Midbrain (tissue), 1 donor: Measurements from ENCODE around the gene HOXD3.

Source experiments
- DNase-seq: peaks from one replicate; lab custom pipeline; 2025; lab: John Stamatoyannopoulos, UW

The HOXD3 gene

GRCh38 chr2:176132205-176133171 is 24.6 kb upstream of the HOXD3 start:
- DNase-seq = no peak

- DNase-seq = no peak
Observed at GRCh38 chr2:176133389-176133788, 23.7 kb upstream of the HOXD3 start.

GRCh38 chr2:176134035-176134434 is 23.1 kb upstream of the HOXD3 start:
- no peak for DNase-seq

- DNase-seq = no peak
Observed at GRCh38 chr2:176135035-176135440, 22.1 kb upstream of the HOXD3 start.

- no peak for DNase-seq
Observed at GRCh38 chr2:176136374-176137251, 20.5 kb upstream of the HOXD3 start.

- DNase-seq = no peak
Observed at GRCh38 chr2:176137252-176137580, 19.9 kb upstream of the HOXD3 start.

- DNase-seq = no peak
Observed at GRCh38 chr2:176137906-176138305, 19.2 kb upstream of the HOXD3 start.

GRCh38 chr2:176138526-176138922 is 18.6 kb upstream of the HOXD3 start:
- no peak for DNase-seq

- no peak for DNase-seq
Observed at GRCh38 chr2:176138923-176139660, 18.0 kb upstream of the HOXD3 start.

- no peak for DNase-seq
Observed at GRCh38 chr2:176139661-176140512, 17.2 kb upstream of the HOXD3 start.

- peak; percentile 75 for DNase-seq
Observed at GRCh38 chr2:176140513-176141317, 16.4 kb upstream of the HOXD3 start.

- DNase-seq = no peak
Observed at GRCh38 chr2:176142281-176142680, 14.8 kb upstream of the HOXD3 start.

GRCh38 chr2:176145085-176145969 is 11.8 kb upstream of the HOXD3 start:
- DNase-seq = no peak

GRCh38 chr2:176146101-176146500 is 11.0 kb upstream of the HOXD3 start:
- DNase-seq = no peak

- DNase-seq = no peak
Observed at GRCh38 chr2:176146645-176147044, 10.5 kb upstream of the HOXD3 start.

GRCh38 chr2:176147210-176147799 is 9.8 kb upstream of the HOXD3 start:
- DNase-seq = no peak

GRCh38 chr2:176147800-176148496 is 9.2 kb upstream of the HOXD3 start:
- DNase-seq = no peak

- DNase-seq = no peak
Observed at GRCh38 chr2:176148751-176149421, 8.2 kb upstream of the HOXD3 start.
